ENCODE data around the gene SLC35F3. TPM values are rescaled to one million over a fixed set of nuclear protein-coding genes. Genes with fewer than 3 reads are reported as not detected.
"Not testable (repeated sequence)": the region's sequence is repeated elsewhere in the genome, so short reads cannot be mapped to it uniquely, and the experiment has no call there.

The SLC35F3 gene
- polyA plus RNA-seq, 1 donor (not counting 4 experiments of a cell fraction or from before 2014, with no cell fraction given) = 13.8 TPM

GRCh38 chr1:234150892-234151291 lies 246.4 kb downstream of the SLC35F3 start:
- H3K36me3 ChIP-seq (ENCODE audit: control insufficient read depth in 2 of 2, extremely low read depth in 1 of 2, insufficient read depth in 2 of 2, low read length in 2 of 2) = no peaks in the 10 kb centered on the region
- dilution Hi-C loops (cut with MboI; ENCODE audit: extremely low pct_ligation_motif_present, low sequenced_read_pairs) = no loop called here
- no peaks in the 10 kb centered on the region for H4K20me1 ChIP-seq (ENCODE audit: control insufficient read depth, extremely low read depth, insufficient read depth, low read length)
- TF ChIP-seq, protein P1, sequence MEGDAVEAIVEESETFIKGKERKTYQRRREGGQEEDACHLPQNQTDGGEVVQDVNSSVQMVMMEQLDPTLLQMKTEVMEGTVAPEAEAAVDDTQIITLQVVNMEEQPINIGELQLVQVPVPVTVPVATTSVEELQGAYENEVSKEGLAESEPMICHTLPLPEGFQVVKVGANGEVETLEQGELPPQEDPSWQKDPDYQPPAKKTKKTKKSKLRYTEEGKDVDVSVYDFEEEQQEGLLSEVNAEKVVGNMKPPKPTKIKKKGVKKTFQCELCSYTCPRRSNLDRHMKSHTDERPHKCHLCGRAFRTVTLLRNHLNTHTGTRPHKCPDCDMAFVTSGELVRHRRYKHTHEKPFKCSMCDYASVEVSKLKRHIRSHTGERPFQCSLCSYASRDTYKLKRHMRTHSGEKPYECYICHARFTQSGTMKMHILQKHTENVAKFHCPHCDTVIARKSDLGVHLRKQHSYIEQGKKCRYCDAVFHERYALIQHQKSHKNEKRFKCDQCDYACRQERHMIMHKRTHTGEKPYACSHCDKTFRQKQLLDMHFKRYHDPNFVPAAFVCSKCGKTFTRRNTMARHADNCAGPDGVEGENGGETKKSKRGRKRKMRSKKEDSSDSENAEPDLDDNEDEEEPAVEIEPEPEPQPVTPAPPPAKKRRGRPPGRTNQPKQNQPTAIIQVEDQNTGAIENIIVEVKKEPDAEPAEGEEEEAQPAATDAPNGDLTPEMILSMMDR (optimal IDR thresholded peaks at IDR 0.05 in 1 of 3, IDR thresholded peaks at IDR 0.05 in 1 of 3, conservative IDR thresholded peaks at IDR 0.05 in 1 of 3; ENCODE audit: extremely low read depth in 1 of 3, insufficient read depth in 2 of 3, low read length in 3 of 3) = no peak
- TF ChIP-seq EZH2 (IDR thresholded peaks at IDR 0.05; ENCODE audit: low read length) = no peak
- H3K4me3 ChIP-seq (ENCODE audit: control insufficient read depth in 2 of 3, extremely low read depth in 1 of 3, insufficient read depth in 2 of 3, low read depth in 1 of 3, low read length in 3 of 3) = no peak overlapping the region
- FAIRE-seq = no peak
- H3K4me1 ChIP-seq (ENCODE audit: control insufficient read depth, extremely low read depth, insufficient read depth, low read length) = peaks cover 18% of the 10 kb centered on the region
- H3K4me2 ChIP-seq (ENCODE audit: control insufficient read depth, extremely low read depth, insufficient read depth, low read depth, low read length) = no peak overlapping the region
- H2AFZ ChIP-seq (ENCODE audit: control insufficient read depth, low read length) = no peak overlapping the region
- H3K9me1 ChIP-seq (ENCODE audit: control insufficient read depth, extremely low read depth, insufficient read depth, low read length) = no peaks in the 10 kb centered on the region
- no peaks in the 10 kb centered on the region for H3K9me3 ChIP-seq (ENCODE audit: control insufficient read depth, low read depth, low read length)
- H3K79me2 ChIP-seq (ENCODE audit: control insufficient read depth, insufficient read depth, low read length) = no peaks in the 10 kb centered on the region
- H3K27ac ChIP-seq (ENCODE audit: control insufficient read depth, insufficient read depth, low read length) = no peak overlapping the region
- H3K27me3 ChIP-seq (ENCODE audit: control insufficient read depth, extremely low read depth, insufficient read depth, low read length) = no peaks in the 10 kb centered on the region
- no peak overlapping the region for H3K9ac ChIP-seq (ENCODE audit: control insufficient read depth, extremely low read depth, insufficient read depth, low read length)
- no peak for DNase-seq (ENCODE audit: low read depth, low spot score)

DNA sequence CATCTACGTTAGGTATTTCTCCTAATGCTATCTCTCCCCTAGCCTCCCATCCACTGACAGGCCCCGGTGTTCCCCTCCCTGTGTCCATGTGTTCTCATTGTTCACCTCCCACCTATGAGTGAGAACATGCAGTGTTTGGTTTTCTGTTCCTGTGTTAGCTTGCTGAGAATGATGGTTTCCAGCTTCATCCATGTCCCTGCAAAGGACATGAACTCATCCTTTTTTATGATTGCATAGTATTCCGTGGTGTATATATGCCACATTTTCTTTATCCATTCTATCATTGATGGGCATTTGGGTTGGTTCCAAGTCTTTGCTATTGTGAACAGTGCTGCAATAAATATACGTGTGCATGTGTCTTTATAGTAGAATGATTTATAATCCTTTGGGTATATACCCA lies 247.9 kb downstream of the SLC35F3 start:
- H3K79me2 ChIP-seq (ENCODE audit: control insufficient read depth, insufficient read depth, low read length); H3K4me3 ChIP-seq (ENCODE audit: control insufficient read depth in 2 of 3, extremely low read depth in 1 of 3, insufficient read depth in 2 of 3, low read depth in 1 of 3, low read length in 3 of 3); H3K4me2 ChIP-seq (ENCODE audit: control insufficient read depth, extremely low read depth, insufficient read depth, low read depth, low read length); H3K9me1 ChIP-seq (ENCODE audit: control insufficient read depth, extremely low read depth, insufficient read depth, low read length); H3K9ac ChIP-seq (ENCODE audit: control insufficient read depth, extremely low read depth, insufficient read depth, low read length); DNase-seq (ENCODE audit: low read depth, low spot score); H2AFZ ChIP-seq (ENCODE audit: control insufficient read depth, low read length); dilution Hi-C loops (cut with MboI; ENCODE audit: extremely low pct_ligation_motif_present, low sequenced_read_pairs); FAIRE-seq; H3K9me3 ChIP-seq (ENCODE audit: control insufficient read depth, low read depth, low read length); H4K20me1 ChIP-seq (ENCODE audit: control insufficient read depth, extremely low read depth, insufficient read depth, low read length); H3K27ac ChIP-seq (ENCODE audit: control insufficient read depth, insufficient read depth, low read length); H3K27me3 ChIP-seq (ENCODE audit: control insufficient read depth, extremely low read depth, insufficient read depth, low read length); H3K36me3 ChIP-seq (ENCODE audit: control insufficient read depth in 2 of 2, extremely low read depth in 1 of 2, insufficient read depth in 2 of 2, low read length in 2 of 2): not testable (repeated sequence)
- peaks cover 18% of the 10 kb centered on the region for H3K4me1 ChIP-seq (ENCODE audit: control insufficient read depth, extremely low read depth, insufficient read depth, low read length)
